Frontal cortex (tissue), 4 donors: ENCODE results near the gene ADD1. TPM values are rescaled to one million over a fixed set of nuclear protein-coding genes. Genes with fewer than 3 reads are reported as not detected.
"Not testable (repeated sequence)": the region's sequence is repeated elsewhere in the genome, so short reads cannot be mapped to it uniquely, and the experiment has no call there.

Experiments
- DNase-seq, 2 donors: peaks; one replicate each; pipeline ENCODE4 v3.0.0; 2012; ENCODE audit warnings: low spot score in 2 of 2
- FAIRE-seq: peaks from 2 replicates; lab custom pipeline; 2012; peaks lifted over from hg19 to GRCh38; lab: Jason Lieb, UNC
- total RNA-seq: library from RNA; depleted of rRNA; stranded (reverse); fragments of >200 nt; gene quantifications from one replicate; pipeline ENCODE4 v1.2.3, GENCODE V29; 2014
- donor health status: control.
- donor health status: control.
- donor health status: control.

The ADD1 gene
- total RNA-seq, 1 donor from 2014 or later = 178 TPM

DNA sequence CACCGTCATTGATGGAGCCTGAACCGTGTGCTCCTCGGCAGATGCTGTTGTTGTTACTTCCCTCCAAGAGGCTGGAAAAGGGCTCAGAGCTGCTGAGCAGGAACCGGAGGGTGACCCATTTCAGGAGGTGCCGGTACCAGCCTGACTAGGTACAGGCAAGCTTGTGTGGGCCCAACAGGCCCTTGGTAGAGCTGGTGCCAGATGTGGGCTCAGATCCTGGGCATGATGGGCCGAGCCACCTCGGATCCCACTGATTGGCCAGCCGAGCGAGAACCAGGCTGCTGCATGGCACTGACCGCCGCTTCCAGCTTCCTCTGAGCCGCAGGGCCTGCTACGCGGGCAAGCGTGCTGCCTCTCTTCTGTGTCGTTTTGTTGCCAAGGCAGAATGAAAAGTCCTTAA lies 85.8 kb downstream of the ADD1 start:
- FAIRE-seq (no peak), DNase-seq (no peak)

DNA sequence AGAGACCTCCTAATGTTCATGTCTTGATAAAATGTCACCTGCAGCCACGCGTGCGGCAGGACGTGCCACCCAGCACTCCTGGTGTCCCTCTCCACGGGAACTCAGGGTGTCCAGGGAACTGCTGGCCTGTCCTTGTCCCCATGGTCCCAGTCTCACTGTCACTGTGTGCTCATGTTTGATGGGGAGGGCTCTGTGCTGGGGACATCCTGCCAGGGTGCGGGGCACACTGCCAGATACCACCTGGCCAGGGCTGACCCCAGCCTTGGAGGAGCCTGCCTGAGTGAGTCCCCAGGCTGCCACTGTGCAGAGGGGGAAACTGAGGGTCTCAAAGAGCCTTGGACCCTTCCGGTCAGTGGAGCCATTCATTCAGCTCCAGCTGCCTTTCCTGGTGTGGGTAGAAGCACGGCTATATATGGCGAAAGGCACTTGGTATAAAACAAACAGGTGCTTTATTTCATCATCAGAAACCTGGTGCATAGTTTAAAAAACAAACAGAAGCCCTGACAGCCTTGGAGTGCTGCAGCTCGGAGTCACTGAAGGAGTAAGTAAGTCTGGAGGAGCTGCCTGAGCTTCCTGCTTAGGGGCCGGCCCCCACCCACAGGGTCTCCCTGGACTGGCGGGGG lies 86.6 kb downstream of the ADD1 start:
- no peak for FAIRE-seq

DNA sequence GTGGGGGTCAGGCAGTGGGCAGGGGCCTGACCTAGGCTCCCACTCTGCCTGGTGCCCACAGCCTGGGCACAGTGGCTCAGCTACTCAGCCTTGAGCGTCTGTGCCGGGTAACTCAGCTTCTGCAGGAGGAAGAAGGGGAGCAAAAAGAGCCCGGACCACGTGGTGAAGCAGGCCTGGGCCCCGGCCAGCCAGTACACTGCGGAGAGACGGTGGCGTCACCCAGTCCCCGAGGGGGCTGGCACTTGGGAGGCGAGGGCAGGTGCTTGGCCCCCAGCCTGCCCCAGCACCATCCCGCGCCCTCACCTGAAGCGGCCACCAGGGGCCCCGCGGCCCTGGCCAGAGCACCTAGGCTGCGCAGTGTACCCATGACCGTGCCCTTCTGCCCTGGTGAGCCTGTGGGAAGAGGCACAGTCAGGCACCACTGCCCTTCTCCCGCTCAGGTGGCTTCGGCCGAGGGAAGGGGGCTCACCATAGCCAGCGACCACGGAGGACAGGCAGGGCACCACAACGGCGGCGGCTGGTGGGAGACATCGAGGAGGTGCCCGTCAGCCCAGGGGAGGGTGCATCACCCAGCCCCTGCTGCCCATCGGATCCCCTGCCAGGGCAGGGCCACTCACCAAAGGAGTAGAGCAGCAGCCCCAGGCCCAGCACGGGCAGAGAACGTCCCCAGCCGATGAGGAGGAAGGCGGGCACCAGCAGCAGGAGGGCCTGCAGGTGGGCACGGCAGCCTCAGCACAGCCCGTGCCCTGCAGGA lies 87.3 kb downstream of the ADD1 start:
- FAIRE-seq (no peak), DNase-seq (peak; percentile 58 to 70)

More for the DNA sequence above, 86.6 kb downstream of the ADD1 start:
- no peak for DNase-seq

DNA sequence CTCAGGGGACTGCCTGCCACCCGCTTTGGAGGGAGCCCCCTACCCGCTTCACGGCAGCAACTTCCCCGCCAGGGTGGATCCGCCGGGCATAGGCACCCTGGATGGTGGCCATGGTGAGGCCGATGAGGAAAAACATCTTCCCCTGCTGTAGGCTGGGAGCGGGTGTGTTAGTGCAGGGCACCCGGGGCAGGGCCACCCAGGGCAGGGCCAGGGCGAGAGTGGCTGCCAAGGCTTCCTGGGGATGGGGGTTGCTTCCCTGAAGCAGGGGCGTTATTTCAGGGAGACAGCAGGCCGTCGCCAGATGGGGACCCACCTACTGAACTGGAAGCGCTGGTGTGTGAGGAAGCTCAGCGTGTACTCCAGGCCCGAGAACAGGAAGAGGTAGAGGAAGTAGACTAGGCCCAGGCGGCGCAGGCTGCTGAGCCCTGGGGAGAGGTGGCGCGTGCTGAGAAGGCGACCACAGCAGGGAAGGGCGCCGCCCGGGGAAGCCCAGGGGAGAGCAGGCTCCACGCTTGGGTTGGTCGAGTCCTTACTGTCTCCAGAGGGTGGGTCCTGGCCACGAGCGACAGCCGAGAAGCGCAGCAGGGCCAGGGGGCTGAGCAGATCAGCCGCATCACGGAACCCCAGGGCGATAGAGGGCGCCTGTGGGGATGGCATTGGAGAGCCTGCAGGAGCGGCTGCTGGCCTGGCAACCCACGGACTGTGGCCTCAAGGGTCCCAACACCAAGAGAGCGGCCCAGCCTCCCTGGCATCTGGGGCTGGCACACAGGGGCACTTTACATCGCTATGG lies 88.1 kb downstream of the ADD1 start:
- no peak for FAIRE-seq
- no peak for DNase-seq

DNA sequence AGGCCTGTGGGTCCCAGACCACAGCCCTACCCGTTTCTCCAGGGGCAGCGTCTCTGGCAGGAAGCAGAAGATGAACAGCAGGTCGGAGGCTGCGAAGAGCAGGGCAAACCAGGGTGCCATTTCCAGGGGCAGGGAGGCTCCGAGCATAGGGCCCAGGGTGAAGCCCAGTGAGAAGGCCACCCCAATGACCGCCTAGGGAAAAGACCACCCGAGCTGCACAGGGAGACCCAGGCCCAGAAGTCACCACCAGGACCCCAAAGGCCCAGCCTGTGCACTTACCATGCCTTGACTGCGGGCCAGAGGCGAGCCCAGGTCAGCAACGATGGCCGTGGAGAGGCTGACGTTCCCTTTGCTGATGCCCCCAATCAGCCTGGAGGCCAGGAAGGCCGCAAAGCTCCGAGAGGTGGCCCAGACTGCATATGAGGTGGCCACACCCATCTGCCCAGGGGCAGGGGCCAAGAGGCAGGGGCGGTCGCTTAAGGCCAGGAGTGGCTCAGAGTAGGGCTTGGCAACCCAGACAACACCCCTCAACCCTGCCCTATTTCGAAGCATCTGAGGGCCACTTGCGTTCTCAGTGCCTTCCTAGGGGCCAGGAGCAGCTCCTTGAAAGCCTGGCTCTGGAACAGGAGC lies 88.8 kb downstream of the ADD1 start:
- DNase-seq = no peak
- no peak for FAIRE-seq

DNA sequence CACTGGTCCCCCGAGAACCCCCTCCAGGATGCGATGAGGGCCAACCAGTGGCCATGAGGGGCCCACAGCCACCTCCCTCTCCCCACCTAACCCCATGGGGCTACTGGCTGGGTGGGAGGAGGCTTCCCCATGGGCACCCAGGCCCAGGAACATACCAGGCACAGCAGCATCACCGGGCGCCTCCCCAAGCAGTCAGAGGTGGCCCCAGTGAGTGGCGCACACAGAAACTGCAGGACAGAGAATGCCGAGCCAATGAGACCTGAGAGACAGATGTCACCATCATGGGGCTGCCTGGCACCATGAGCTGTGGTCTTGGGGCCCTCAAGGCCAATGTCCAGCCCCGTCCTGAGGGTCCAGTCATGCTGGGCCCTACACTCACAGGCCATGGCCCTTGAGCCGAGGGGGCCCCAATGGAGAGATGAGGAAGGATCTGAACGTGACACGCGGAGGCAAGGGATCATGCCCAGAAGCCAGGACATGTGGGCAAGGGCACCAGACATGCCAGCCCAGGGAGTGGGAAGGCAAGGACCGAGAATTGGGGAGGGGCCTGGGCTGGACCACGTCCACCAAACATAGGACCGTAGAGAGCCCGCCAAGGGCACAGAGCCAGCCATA lies 89.4 kb downstream of the ADD1 start:
- DNase-seq = no peak
- no peak for FAIRE-seq

DNA sequence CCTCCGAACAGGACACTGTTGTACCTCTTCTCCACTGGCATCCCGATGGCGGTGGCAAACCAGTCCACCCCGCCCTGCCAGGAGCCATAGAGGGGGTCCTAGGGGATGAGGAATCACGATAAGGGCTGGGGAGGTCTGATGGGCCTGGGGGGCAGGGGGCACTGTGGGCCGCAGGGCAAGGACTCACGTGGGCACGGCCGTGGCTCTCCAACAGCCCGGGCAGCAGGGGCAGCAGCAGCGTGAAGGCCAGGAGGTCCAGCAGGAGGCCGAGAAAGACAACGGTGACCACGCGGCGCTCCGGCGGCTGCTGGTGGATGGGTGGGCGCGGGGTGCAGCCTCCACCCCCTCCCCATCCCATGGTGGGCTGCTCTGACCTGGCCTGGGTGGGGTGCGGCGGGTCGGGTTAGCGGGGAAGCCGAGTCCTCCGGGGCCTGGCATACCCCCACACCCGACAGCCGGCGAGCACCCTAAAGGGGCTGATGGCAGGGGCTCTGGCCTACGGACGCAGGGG lies 90.0 kb downstream of the ADD1 start:
- FAIRE-seq (no peak), DNase-seq (no peak)

DNA sequence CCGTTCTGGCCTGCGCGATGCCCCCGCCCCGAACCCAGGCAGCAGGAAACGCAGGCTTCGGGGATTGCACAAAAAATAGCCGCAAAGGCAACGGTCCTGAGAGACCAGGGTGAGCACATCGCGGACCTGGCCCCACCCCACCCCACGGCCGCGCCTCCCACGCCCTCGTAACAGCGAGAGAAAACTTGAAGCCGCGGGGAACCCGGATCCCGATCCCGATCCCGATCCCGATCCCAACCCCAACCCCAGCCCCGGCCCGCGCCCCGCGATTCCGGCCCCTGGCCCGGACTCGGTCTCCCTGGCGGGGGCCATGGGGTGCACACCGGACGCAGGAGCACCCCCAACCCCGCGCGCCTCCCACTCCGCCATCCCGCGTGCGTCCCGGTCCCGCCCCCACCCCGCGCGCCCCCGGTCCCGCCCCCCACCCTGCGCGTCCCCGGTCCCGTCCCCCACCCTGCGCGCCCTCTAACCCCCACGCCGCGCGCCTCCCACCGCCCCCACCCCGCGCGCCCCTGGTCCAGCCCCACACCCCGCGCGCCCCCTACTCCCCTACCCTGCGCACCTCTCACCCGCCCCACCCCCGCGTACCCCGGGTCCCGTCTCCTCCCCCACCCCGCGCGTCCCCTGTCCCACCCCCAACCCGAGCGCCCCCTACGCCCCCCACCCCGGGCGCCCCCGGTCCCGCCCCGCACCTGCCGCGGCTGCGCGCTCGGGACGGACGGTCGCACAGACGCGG lies 90.6 kb downstream of the ADD1 start:
- no peak for FAIRE-seq
- peak in 1 of 2 donors; percentile 69 for DNase-seq

DNA sequence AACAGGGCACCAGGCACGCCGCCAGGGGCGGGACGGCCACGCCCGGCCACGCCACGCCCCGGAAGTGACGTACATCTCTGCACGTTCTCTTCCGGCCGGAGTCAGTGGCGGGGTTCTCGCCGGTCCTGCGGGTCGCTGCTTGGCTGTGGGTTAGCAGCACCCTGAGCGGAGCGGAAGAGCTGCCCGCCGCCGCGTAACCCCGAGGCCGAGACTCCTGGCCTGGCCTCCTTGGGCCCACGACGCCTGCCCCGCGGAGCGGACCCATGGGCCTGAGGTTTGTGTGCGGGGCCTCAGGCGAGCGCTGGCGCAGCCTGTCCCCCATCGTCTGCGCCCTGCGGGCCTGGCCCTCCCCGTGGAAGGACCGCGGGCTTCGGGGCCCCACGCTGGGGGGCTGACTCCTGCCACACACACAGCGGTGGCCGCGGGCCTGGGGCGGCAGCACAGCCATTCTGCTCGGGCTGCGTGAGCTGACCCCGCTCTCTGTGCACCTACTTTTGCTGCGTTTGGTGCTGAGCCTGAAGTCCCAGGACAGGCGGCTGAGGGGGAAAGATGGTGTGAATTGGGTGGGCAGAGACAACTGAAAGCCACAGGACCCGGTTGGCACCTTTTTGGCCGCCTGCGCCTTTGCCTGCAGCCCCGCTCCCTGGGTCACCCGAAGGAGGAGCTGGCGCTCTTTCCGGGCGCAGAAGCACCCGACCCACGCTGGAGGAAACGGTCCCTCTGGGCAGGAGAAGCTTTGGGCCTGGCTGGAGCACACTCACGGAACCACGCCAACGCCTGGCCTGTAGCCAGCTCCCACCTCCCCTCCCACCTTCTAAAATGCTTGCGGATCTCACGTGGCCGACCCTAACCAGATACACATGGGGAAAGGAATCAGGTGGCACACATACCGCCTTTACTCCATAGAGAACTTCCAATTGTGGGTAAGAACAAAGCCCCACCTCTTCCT lies 91.4 kb downstream of the ADD1 start:
- FAIRE-seq (no peak), DNase-seq (peak; percentile 96 to 99)

DNA sequence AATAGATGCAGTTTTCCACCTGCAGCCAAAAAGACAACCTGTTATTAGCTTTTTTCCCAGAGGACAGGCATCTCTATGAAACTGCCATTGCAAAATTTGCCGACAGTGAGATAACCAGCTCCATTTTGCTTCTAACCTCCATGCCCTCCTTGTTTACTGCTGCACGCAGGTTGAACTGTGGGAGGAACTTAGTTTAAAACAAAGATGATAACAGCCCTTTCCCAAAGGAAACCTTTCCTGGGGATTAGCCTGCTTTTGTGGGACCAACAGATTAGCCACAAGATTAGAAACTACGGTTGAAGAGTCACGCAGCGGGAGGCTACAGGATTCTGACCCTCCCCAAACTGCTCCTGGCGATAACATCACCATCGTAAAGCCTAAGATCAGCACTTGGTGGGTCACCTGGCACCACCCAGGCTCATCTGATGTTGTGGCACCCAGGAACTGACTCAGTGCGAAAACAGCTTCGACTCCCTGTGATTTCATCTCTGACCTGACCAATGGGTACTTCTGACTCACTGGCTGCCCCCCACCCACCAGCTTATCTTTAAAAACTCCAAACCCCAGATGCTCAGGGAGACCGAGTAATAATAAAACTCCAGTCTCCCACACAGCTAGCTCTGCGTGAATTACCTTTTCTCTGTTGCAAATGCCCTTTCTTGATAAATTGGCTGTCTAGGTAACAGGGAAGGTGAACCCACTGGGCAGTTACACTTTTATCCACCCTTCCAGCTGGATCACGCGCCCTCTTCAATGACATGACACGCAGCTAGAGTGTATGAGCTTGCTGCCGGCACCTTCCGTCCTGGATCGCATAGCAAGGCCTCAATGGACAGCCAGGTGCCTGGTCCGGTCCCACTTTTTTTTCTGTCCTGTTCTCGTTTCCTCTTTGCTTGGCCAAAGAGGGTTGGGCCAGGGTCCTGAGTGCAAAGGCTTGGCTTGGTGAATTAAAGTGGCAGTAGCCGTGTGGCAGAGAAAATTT lies 92.4 kb downstream of the ADD1 start:
- DNase-seq (no peak), FAIRE-seq (no peak)

DNA sequence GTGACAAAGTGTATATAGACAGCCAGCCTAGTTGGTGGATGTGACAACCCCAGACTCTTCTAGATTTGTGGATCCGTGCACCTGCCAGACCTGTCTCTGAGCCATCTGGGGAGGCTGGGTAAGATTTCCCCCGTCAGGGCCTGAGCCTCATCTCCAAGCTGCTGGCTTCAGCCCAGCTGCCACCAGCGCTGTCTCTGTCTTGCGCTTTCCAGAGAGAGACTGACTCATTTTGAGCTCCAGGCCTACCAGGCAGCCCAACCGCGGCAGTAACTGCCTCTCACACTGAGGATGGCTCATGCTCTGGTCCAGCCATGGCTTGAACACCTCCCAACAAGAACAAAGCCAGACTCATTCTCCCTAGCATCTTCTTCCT lies 93.1 kb downstream of the ADD1 start:
- FAIRE-seq (no peak), DNase-seq (no peak)

DNA sequence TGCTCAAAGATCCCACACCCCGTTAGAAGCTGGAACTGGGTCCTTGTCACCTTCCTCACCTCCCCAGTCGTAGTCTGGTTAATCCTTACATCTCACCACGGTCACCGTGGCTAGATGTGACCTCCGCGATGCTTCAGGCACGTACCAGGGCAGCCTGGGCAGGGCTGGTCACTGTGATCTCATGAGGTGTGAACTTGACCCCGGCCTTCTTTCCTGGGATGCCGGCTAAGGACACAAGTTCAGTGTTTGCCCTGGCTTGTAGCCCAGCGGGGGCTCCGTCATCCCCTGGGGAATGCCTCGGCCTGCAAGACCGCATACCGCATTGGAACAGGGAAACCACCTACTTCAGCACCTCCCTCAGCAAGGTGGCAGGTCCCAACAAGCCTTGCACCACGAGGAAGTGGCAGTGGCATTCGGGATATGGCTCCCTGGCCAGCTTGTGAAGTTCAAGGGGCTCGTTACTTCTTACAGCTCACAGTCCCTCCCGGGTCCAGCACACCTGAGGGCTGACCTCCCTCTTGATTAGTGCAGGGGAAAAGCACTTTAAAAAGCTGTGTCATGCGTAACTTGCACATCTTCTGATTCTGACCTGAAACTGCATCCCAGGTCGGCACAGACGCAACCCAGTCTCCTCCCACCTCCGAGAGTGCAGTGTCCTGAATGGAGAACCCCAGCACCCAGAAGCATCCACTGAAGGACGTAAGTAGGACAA lies 93.7 kb downstream of the ADD1 start:
- no peak for FAIRE-seq
- no peak for DNase-seq

DNA sequence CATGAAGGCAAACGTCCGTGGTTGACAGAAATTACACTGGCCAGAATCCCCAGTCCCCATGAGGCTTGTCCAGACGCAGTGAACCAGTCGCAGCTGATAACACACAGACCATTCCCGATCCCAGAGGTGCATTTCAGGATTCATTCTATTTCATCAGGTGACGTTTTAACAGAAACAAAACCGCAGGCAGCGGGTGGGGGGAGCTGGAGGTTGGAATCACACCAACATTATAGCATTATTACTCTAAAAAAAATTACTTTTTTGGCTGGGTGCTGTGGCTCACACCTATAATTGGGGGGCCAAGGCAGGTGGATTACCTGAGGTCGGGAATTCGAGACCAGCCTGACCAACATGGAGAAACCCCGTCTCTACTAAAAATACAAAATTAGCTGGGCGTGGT lies 94.3 kb downstream of the ADD1 start:
- no peak for FAIRE-seq
- no peak for DNase-seq

DNA sequence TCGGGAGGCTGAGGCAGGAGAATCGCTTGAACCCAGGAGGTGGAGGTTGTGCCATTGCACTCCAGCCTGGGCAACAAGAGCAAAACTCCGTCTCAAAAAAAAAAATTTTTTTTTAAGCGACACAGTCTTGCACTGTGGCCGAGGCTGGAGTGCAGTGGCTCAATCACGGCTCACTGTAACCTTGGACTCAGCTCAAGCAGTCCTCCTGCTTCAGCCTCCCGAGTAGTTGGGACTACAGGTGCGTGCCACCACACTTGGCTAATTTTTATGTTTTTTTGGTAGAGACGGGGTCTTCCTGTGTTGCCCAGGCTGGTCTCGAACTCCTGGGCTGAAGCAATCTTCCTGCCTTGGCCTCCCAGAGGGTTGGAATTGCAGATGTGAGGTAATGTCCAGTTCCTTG lies 94.8 kb downstream of the ADD1 start:
- not testable (repeated sequence) for FAIRE-seq, DNase-seq

DNA sequence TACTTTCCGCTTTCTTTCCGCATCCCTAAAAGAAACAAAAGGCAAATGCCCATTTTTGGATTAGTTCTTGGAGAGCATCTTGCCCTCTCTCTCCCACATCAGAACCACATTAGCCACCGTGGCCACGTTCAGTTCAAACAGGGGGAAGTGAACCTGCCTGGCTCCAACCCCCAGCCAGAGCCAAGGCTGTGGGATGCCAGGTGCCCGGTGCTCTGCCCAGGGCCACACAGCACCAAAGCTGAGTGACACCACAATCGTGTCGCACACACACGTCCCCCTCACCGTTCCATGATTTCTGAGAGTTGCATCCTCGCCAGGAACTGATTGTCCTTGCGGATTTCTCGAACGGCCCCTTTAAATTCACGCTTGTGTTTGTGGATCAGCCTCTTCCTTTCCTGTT lies 95.3 kb downstream of the ADD1 start:
- no peak for DNase-seq

More for the DNA sequence above, 95.3 kb downstream of the ADD1 start:
- no peak for FAIRE-seq
